Pancreas (tissue), 10 donors: Measurements from ENCODE around the gene BET1. TPM values are rescaled to one million over a fixed set of nuclear protein-coding genes. Genes with fewer than 3 reads are reported as not detected.

Source experiments
- ATAC-seq, 4 donors: fragments of 200-7000 bp; cut with Tn5 transposase; one replicate each; pipeline versions ENCODE4 v1.8.0 to v1.9.1; 2020; ENCODE audit warnings: mild to moderate bottlenecking in 4 of 4, moderate library complexity in 4 of 4
- DNase-seq, 6 donors: peaks; one replicate each; pipeline ENCODE4 v3.0.0-alpha.2; 2020
- FAIRE-seq: peaks from 2 replicates; lab custom pipeline; 2012; peaks lifted over from hg19 to GRCh38; lab: Jason Lieb, UNC
- H3K27ac ChIP-seq, 4 donors: fragments of 200-600 bp; sonication (generic); 1 replicate in 3 of 4; 2 replicates in 1 of 4; pipeline versions ENCODE4 v1.5.0 to v1.8.0; 2020
- H3K27me3 ChIP-seq, 4 donors: fragments of 200-600 bp; one replicate each; pipeline ENCODE4 v1.8.0; 2021
- H3K36me3 ChIP-seq, 3 donors: fragments of 200-600 bp; sonication (generic) in 1 of 3; one replicate each; pipeline versions ENCODE4 v1.5.0 to v1.8.0; 2020 to 2021
- H3K4me1 ChIP-seq, 3 donors: fragments of 200-600 bp; one replicate each; pipeline ENCODE4 v1.8.0; 2021
- H3K4me3 ChIP-seq, 4 donors: fragments of 200-600 bp; sonication (generic) in 2 of 4; one replicate each; pipeline versions ENCODE4 v1.5.0 to v1.8.0; 2020 to 2021
- H3K9me3 ChIP-seq, 4 donors: fragments of 200-600 bp; one replicate each; pipeline ENCODE4 v1.8.0; 2021
- CTCF ChIP-seq, 4 donors: fragments of 200-600 bp; sonication (generic) in 3 of 4; IDR thresholded peaks; one replicate each; pipeline versions ENCODE4 v1.5.0 to v1.8.0; 2021; ENCODE audit warnings: antibody characterized with exemption in 4 of 4
- WGBS, 2 donors: extraction: QIAGEN DNeasy Blood & Tissue Kit; methylation state at CpG; one replicate each; pipeline ENCODE4 v1.1.7; 2013; 5-methylcytosine and 5-hydroxymethylcytosine counted together
- intact Hi-C, 3 donors: fragments of 100-400 bp; cut with DNase I; formaldehyde crosslinking; loops; one replicate each; pipeline versions ENCODE4 v1.11.1 to v1.14.2; 2022
- polyA plus RNA-seq, 2 donors: library from polyadenylated mRNA; stranded (reverse); fragments of 200-250 nt; gene quantifications; one replicate each; pipeline ENCODE4 v1.2.3, GENCODE V29; 2013
- total RNA-seq, 6 donors: library from RNA; stranded (reverse); fragmentation: NEBNext Ultra II Directional in 4 of 6; extraction: Animal tissue kit (Norgen Biotek cat#: 25700) in 4 of 6; gene quantifications; one replicate each; pipeline versions ENCODE4 v1.2.1 to v1.2.4, GENCODE V29; 2021 to 2023
- donor health status: healthy with polysubstance abuse.
- donor health status: DM: no; HTN: no; CAD: no; lungs with moderate emphysema.
- donor health status: DM: no; HTN: no; CAD: no.
- donor health status: control.
- donor health status: control.
- donor health status: Bipolar disorder and iron deficiency.
- donor health status: DM: yes; HTN: yes; CAD: no.
- donor health status: DM: no; HTN: no; CAD: no.
- donor health status: DM: no; HTN: no; CAD: no.
- donor health status: DM: yes; HTN: yes; CAD: no.

Gene BET1
- total and polyA plus RNA-seq, 8 donors = 13.8 to 24.6 (median 18.1) TPM

GRCh38 chr7:93980744-93981479, 23.2 kb downstream of the BET1 start:
- no peak for TF ChIP-seq CTCF (IDR thresholded peaks at IDR 0.05)
- Histone ChIP-seq H3K36me3 (no peaks in the 10 kb centered on the region), H3K27me3 (no peaks in the 10 kb centered on the region), H3K4me3 (no peak overlapping the region), H3K9me3 (no peaks in the 10 kb centered on the region), H3K4me1 (no peaks in the 10 kb centered on the region), H3K27ac (no peak overlapping the region)
- WGBS, 2 donors = 80 to 85% methylated on average over 5 of the region's 5 CpGs
- ATAC-seq = no peak
- intact Hi-C loops = no loop called here
- no peak for DNase-seq
- FAIRE-seq = no peak

DNA sequence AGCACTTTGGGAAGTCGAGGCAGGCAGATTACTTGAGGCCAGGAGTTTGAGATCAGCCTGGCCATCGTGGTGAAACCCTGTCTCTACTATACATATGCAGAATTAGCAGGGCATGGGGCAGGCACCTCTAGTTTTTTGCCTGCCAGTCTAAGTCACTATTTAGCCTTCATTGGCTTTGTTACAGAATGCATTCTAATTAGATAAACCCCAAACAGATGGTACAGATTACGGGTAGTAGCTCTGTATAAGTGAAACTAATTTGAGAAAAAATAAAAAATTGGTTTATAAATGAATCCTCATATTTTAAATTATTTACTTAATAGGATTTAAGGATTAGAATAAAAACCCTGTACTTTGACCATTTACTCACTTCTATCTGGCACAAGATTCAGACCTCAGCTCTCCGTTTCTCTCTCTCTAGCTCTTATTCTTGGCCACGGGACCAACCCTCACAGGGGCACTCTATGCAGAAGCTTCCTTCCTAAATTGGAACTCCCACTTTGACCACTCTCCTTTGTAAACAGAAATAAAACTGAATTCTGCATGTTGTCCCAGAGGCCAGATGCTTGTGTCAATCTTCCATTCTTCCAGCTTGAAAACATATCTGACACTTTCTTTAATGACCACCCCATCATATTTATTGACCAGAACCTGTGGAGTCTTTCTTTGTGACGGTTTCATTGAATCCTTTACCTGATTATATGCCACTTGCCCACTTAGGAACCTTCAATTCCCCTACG, 26.8 kb downstream of the BET1 start:
- DNase-seq = no peak
- Histone ChIP-seq H3K9me3 (no peaks in the 10 kb centered on the region), H3K4me3 (no peak overlapping the region), H3K27ac (no peak overlapping the region), H3K27me3 (no peaks in the 10 kb centered on the region), H3K36me3 (no peaks in the 10 kb centered on the region), H3K4me1 (no peaks in the 10 kb centered on the region)
- intact Hi-C loops = no loop called here
- 67 to 77% methylated on average over 7 of the region's 7 CpGs for WGBS, 2 donors
- ATAC-seq = no peak
- TF ChIP-seq CTCF (IDR thresholded peaks at IDR 0.05) = no peak
- no peak for FAIRE-seq

DNA sequence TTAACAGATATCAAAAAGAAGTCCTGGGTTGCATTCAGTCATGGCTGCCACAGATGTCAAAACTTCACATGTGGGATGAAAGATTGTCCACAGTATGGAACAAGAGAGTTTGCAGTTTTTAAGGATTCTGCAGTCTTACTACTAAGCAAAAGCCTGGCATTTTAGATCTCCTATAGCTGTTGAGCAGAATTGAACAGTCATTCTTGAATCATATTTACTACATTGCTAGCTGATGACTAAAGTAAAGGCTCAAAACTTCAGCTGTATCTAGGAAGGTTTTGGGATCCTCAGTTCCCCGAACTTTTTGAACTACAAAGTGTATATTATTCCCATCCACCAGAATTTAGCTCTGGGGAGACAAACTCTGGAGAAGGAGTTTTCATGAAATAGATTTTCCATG, 31.0 kb downstream of the BET1 start:
- no peaks in the 10 kb centered on the region for H3K36me3 ChIP-seq
- intact Hi-C loops = no loop called here

GRCh38 chr7:93972029-93972725, 32.0 kb downstream of the BET1 start:
- Histone ChIP-seq H3K36me3 (no peaks in the 10 kb centered on the region), H3K27me3 (no peaks in the 10 kb centered on the region), H3K4me3 (no peak overlapping the region), H3K4me1 (no peaks in the 10 kb centered on the region), H3K27ac (no peak overlapping the region), H3K9me3 (no peaks in the 10 kb centered on the region)
- ATAC-seq (no peak), DNase-seq (no peak), FAIRE-seq (no peak)
- 77 to 81% methylated on average over 6 of the region's 6 CpGs for WGBS, 2 donors
- intact Hi-C loops = no loop called here
- TF ChIP-seq CTCF (IDR thresholded peaks at IDR 0.05) = no peak

More for the DNA sequence above, 31.0 kb downstream of the BET1 start:
- 83 to 94% methylated on average over 1 of the region's 1 CpG for whole genome bisulfite sequencing, 2 donors
- H3K9me3 ChIP-seq = no peaks in the 10 kb centered on the region
- H3K4me1 ChIP-seq = no peaks in the 10 kb centered on the region
- no peak for TF ChIP-seq CTCF (IDR thresholded peaks at IDR 0.05)
- DNase-seq (no peak), ATAC-seq (no peak), FAIRE-seq (no peak)
- H3K27me3 ChIP-seq = no peaks in the 10 kb centered on the region
- H3K27ac ChIP-seq = no peak overlapping the region
- no peak overlapping the region for H3K4me3 ChIP-seq
